Astrocyte of the spinal cord (primary cell): ENCODE results near the gene CCDC12.

Experiments used
- DNase-seq: peaks from one replicate; pipeline ENCODE4 v3.0.0; 2011; ENCODE audit warnings: low read depth, low spot score
- H3K4me3 ChIP-seq: 2 replicates; pipeline ENCODE4 v1.5.1; 2011; ENCODE audit warnings: low read depth, mild to moderate bottlenecking, low read length, moderate library complexity
- in situ Hi-C: cut with HindIII; loops from 2 replicates; pipeline ENCODE4 v1.10.0; 2017; ENCODE audit warnings: low sequenced_read_pairs
- TF ChIP-seq, protein P1 (sequence below): IDR thresholded peaks from 2 replicates; pipeline ENCODE4 v1.5.1; 2012; ENCODE audit warnings: low read depth, mild to moderate bottlenecking, low read length, inconsistent platforms

CCDC12 gene

GRCh38 chr3:47000922-47001730 lies 24.6 kb upstream of the CCDC12 start:
- TF ChIP-seq, protein P1, sequence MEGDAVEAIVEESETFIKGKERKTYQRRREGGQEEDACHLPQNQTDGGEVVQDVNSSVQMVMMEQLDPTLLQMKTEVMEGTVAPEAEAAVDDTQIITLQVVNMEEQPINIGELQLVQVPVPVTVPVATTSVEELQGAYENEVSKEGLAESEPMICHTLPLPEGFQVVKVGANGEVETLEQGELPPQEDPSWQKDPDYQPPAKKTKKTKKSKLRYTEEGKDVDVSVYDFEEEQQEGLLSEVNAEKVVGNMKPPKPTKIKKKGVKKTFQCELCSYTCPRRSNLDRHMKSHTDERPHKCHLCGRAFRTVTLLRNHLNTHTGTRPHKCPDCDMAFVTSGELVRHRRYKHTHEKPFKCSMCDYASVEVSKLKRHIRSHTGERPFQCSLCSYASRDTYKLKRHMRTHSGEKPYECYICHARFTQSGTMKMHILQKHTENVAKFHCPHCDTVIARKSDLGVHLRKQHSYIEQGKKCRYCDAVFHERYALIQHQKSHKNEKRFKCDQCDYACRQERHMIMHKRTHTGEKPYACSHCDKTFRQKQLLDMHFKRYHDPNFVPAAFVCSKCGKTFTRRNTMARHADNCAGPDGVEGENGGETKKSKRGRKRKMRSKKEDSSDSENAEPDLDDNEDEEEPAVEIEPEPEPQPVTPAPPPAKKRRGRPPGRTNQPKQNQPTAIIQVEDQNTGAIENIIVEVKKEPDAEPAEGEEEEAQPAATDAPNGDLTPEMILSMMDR: no peak
- DNase-seq: no peak
- H3K4me3 ChIP-seq: no peak overlapping the region
- in situ Hi-C loops: no loop called here

GRCh38 chr3:47000198-47000815 lies 23.8 kb upstream of the CCDC12 start:
- in situ Hi-C loops: no loop called here
- no peak for DNase-seq
- TF ChIP-seq, protein P1: no peak
- H3K4me3 ChIP-seq: no peak overlapping the region

- no peak for DNase-seq
- in situ Hi-C loops: no loop called here
- TF ChIP-seq, protein P1: no peak
- H3K4me3 ChIP-seq: no peak overlapping the region
These were observed 23.1 kb upstream of the CCDC12 start for GRCh38 chr3:46999516-47000197.

DNA sequence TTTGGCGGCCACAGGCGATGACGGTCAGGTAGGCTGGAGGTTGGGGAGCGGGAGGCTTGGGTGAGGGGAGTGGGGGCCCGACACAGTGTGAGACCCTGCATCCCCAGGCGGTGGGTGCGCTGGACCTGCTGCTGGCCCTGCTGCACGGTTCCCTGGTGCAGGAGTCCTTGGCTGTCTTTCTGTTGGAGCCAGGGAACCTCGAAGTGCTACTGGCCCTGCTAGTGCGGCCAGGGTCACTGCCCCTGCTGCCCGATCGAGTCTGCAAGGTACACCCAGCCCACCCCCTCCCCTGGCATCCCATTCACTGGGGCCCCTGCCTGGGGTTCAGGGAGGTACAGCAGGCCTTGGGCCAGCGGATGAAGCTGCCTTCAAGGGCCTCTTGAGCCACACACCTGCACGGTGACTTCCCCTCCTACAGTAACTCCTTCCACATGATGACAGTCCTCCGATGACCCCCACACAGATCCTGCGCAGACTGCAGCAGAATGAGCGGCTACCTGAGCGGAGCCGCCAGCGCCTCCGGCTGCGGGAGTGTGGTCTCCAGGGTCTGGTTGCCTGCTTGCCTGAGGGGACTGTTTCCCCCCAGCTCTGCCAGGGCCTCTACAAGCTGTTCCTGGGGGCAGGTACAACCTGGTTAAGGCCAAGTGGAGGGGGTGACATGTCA lies 22.4 kb upstream of the CCDC12 start:
- in situ Hi-C loops: no loop called here
- TF ChIP-seq, protein P1: no peak
- no peak for DNase-seq

GRCh38 chr3:46998121-46998851 lies 21.7 kb upstream of the CCDC12 start:
- in situ Hi-C loops: no loop called here
- DNase-seq: peak; percentile 47
- no peak overlapping the region for H3K4me3 ChIP-seq
- TF ChIP-seq, protein P1: peak; percentile 84

More for the DNA sequence above, 22.4 kb upstream of the CCDC12 start:
- H3K4me3 ChIP-seq: no peak overlapping the region
